CD8-positive, alpha-beta memory T cell (primary cell): ENCODE data around the gene CRB3. TPM values are rescaled to one million over a fixed set of nuclear protein-coding genes. Genes with fewer than 3 reads are reported as not detected.

Experiments
- CTCF ChIA-PET: fragments of 350-600 bp; sonication (Branson Sonifier 250); formaldehyde crosslinking; loops from one replicate; lab custom pipeline; 2021; ENCODE audit warnings: antibody characterized with exemption; lab: Charles Lee
- POLR2A ChIA-PET: fragments of 350-600 bp; sonication (Branson Sonifier 250); formaldehyde crosslinking; loops from one replicate; lab custom pipeline; 2021; ENCODE audit warnings: antibody characterized with exemption; lab: Charles Lee
- DNase-seq, 5 donors: peaks; one replicate each; pipeline versions ENCODE4 v3.0.0 to v3.0.0-alpha.2; 2020 to 2022; ENCODE audit warnings: mixed read lengths in 1 of 5
- H3K27ac ChIP-seq: one replicate; pipeline ENCODE4 v1.7.0; 2013; ENCODE audit warnings: low read depth, mild to moderate bottlenecking, low read length, moderate library complexity
- H3K27me3 ChIP-seq: 2 replicates; pipeline ENCODE4 v1.7.0; 2013; ENCODE audit warnings: low read length, mild to moderate bottlenecking; ENCODE audit not compliant: insufficient read depth, poor library complexity, severe bottlenecking
- H3K36me3 ChIP-seq: 2 replicates; pipeline ENCODE4 v1.7.0; 2013; ENCODE audit warnings: mild to moderate bottlenecking, low read length, moderate library complexity; ENCODE audit not compliant: insufficient read depth
- H3K4me1 ChIP-seq: 2 replicates; pipeline ENCODE4 v1.7.0; 2013; ENCODE audit warnings: mild to moderate bottlenecking, low read length, moderate library complexity; ENCODE audit not compliant: insufficient read depth
- H3K4me3 ChIP-seq: 2 replicates; pipeline ENCODE4 v1.7.0; 2013; ENCODE audit warnings: mild to moderate bottlenecking, low read length
- H3K9me3 ChIP-seq: 2 replicates; pipeline ENCODE4 v1.7.0; 2013; ENCODE audit warnings: mild to moderate bottlenecking, low read length
- H3K27ac Mint-ChIP-seq, 8 donors: one replicate each; pipeline ENCODE4 v1.8.0; 2020 to 2021; ENCODE audit warnings: mixed read lengths in 8 of 8, mild to moderate bottlenecking in 6 of 8, inconsistent platforms in 3 of 8, moderate library complexity in 3 of 8
- H3K27me3 Mint-ChIP-seq, 2 donors: one replicate each; pipeline ENCODE4 v1.8.0; 2020 to 2021; ENCODE audit warnings: mixed read lengths in 2 of 2, mild to moderate bottlenecking in 1 of 2, moderate library complexity in 1 of 2
- H3K36me3 Mint-ChIP-seq, 3 donors: one replicate each; pipeline ENCODE4 v1.8.0; 2020 to 2021; ENCODE audit warnings: mixed read lengths in 3 of 3, inconsistent platforms in 1 of 3, mild to moderate bottlenecking in 1 of 3
- H3K4me1 Mint-ChIP-seq, 3 donors: one replicate each; pipeline ENCODE4 v1.8.0; 2020 to 2021; ENCODE audit warnings: mixed read lengths in 3 of 3, inconsistent platforms in 1 of 3, mild to moderate bottlenecking in 1 of 3
- H3K4me3 Mint-ChIP-seq, 7 donors: one replicate each; pipeline ENCODE4 v1.8.0; 2020 to 2021; ENCODE audit warnings: mixed read lengths in 7 of 7, mild to moderate bottlenecking in 6 of 7, moderate library complexity in 4 of 7, inconsistent platforms in 2 of 7
- H3K9me3 Mint-ChIP-seq, 5 donors: one replicate each; pipeline ENCODE4 v1.8.0; 2020 to 2022; ENCODE audit warnings: mixed read lengths in 5 of 5, mild to moderate bottlenecking in 3 of 5, moderate library complexity in 2 of 5, inconsistent platforms in 1 of 5
- polyA plus RNA-seq: library from polyadenylated mRNA; unstranded; fragments of 300-500 nt; fragmentation: Illumina TruSeq; gene quantifications from one replicate; pipeline ENCODE4 v1.2.3, GENCODE V29; 2021
- total RNA-seq, 2 experiments: library from RNA; stranded (reverse); gene quantifications; one replicate each; pipeline ENCODE4 v1.2.3, GENCODE V29; 2021

Gene CRB3
- total and polyA plus RNA-seq, 3 experiments from 2014 or later, result 0.88 to 4.1 (median 1.8) TPM

- Histone ChIP-seq H3K9me3 (peaks cover 4% of the 10 kb centered on the region), H3K27ac (no peak overlapping the region), H3K4me1 (peaks cover 4% of the 10 kb centered on the region), H3K36me3 (peaks cover 13% of the 10 kb centered on the region), H3K27me3 (no peaks in the 10 kb centered on the region), H3K4me3 (no peak overlapping the region)
- DNase-seq, result no peak
- POLR2A ChIA-PET, result no interaction called here
- CTCF ChIA-PET, result no interaction called here
- Mint-ChIP-seq H3K4me3 (no peak overlapping the region), H3K36me3 (peaks cover 16 to 43% (median 38%) of the 10 kb centered on the region in 3 donors), H3K4me1 (peaks cover 6 to 12% (median 6%) of the 10 kb centered on the region in 3 donors), H3K27ac (no peak overlapping the region), H3K9me3 (peaks cover 4 to 12% (median 8%) of the 10 kb centered on the region in 5 donors), H3K27me3 (no peaks in the 10 kb centered on the region)
Measured at GRCh38 chr19:6453951-6454565, 10.0 kb upstream of the CRB3 start.

GRCh38 chr19:6455924-6456323 is 8.1 kb upstream of the CRB3 start:
- H3K27me3 ChIP-seq, result no peaks in the 10 kb centered on the region
- CTCF ChIA-PET, result interaction anchor here (0.9 kb wide), 1 partner anchor 35 kb away, joined by 3 read pairs; no protein-coding TSS in a partner anchor
- H3K4me3 ChIP-seq, result no peak overlapping the region
- Mint-ChIP-seq H3K9me3 (peaks cover 4 to 12% (median 8%) of the 10 kb centered on the region in 5 donors), H3K36me3 (peaks cover 17 to 46% (median 33%) of the 10 kb centered on the region in 3 donors), H3K4me1 (peaks cover 11 to 22% (median 16%) of the 10 kb centered on the region in 3 donors), H3K4me3 (peak overlapping the region in 1 of 7 donors; percentile 61), H3K27me3 (no peaks in the 10 kb centered on the region), H3K27ac (no peak overlapping the region)
- H3K36me3 ChIP-seq, result peaks cover 13% of the 10 kb centered on the region
- H3K27ac ChIP-seq, result no peak overlapping the region
- peaks cover 4% of the 10 kb centered on the region for H3K9me3 ChIP-seq
- no peak for DNase-seq
- H3K4me1 ChIP-seq, result peaks cover 4% of the 10 kb centered on the region
- POLR2A ChIA-PET, result no interaction called here

- H3K36me3 Mint-ChIP-seq, result peaks cover 15 to 33% (median 26%) of the 10 kb centered on the region in 3 donors
- no peak for DNase-seq
- H3K27ac Mint-ChIP-seq, result peak overlapping the region in 5 of 8 donors; percentile 48 to 80 (median 64)
- Histone ChIP-seq H3K9me3 (peaks cover 4% of the 10 kb centered on the region), H3K4me1 (peaks cover 4% of the 10 kb centered on the region), H3K27ac (peak overlapping the region; percentile 65), H3K4me3 (no peak overlapping the region), H3K27me3 (no peaks in the 10 kb centered on the region), H3K36me3 (peaks cover 13% of the 10 kb centered on the region)
- peaks cover 4 to 12% (median 8%) of the 10 kb centered on the region in 5 donors for H3K9me3 Mint-ChIP-seq
- peak overlapping the region; percentile 84 to 93 (median 91) for H3K4me3 Mint-ChIP-seq
- H3K27me3 Mint-ChIP-seq, result no peaks in the 10 kb centered on the region
- POLR2A ChIA-PET, result interaction anchor here (0.6 kb wide), 1 partner anchor 1204 kb away, joined by 4 read pairs; no protein-coding TSS in a partner anchor
- peaks cover 11 to 22% (median 21%) of the 10 kb centered on the region in 3 donors for H3K4me1 Mint-ChIP-seq
- CTCF ChIA-PET, result no interaction called here
Measured at GRCh38 chr19:6457958-6458694, 5.9 kb upstream of the CRB3 start.

- DNase-seq, result no peak
- Mint-ChIP-seq H3K9me3 (peaks cover 2 to 9% (median 5%) of the 10 kb centered on the region in 5 donors), H3K4me3 (peak overlapping the region; percentile 84 to 93 (median 91)), H3K4me1 (peaks cover 11 to 23% (median 21%) of the 10 kb centered on the region in 3 donors), H3K27me3 (no peaks in the 10 kb centered on the region), H3K36me3 (peaks cover 13 to 29% (median 20%) of the 10 kb centered on the region in 3 donors), H3K27ac (peak overlapping the region; percentile 48 to 80 (median 72))
- Histone ChIP-seq H3K27ac (peak overlapping the region; percentile 65), H3K27me3 (no peaks in the 10 kb centered on the region), H3K36me3 (peaks cover 11% of the 10 kb centered on the region), H3K4me1 (peaks cover 5% of the 10 kb centered on the region), H3K4me3 (peak overlapping the region; percentile 95), H3K9me3 (peaks cover under 1% of the 10 kb centered on the region)
- ChIA-PET POLR2A (interaction anchor here (0.6 to 1.3 kb wide), 2 partner anchors 24 to 1203 kb away, joined by 4 to 5 read pairs; no protein-coding TSS in a partner anchor), CTCF (interaction anchor here (1.2 to 1.4 kb wide), 2 partner anchors 173 to 404 kb away, joined by 3 read pairs; no protein-coding TSS in a partner anchor)
Measured at GRCh38 chr19:6458695-6459261, 5.3 kb upstream of the CRB3 start.

- H3K27me3 Mint-ChIP-seq, result no peaks in the 10 kb centered on the region
- H3K9me3 Mint-ChIP-seq, result peaks cover 2 to 9% (median 5%) of the 10 kb centered on the region in 5 donors
- peak within 1 kb of the TSS; percentile 82 to 97 (median 90) for H3K27ac Mint-ChIP-seq
- H3K4me1 Mint-ChIP-seq, result peaks cover 13 to 28% (median 21%) of the 10 kb centered on the region in 3 donors
- no peaks in the 10 kb centered on the region for H3K27me3 ChIP-seq
- H3K36me3 ChIP-seq, result peaks cover 4% of the 10 kb centered on the region
- ChIA-PET CTCF (interaction anchor here (1.2 to 1.4 kb wide), 2 partner anchors 172 to 404 kb away, joined by 3 read pairs; no protein-coding TSS in a partner anchor), POLR2A (interaction anchor here (1.1 to 1.3 kb wide), 2 partner anchors 23 to 34 kb away, joined by 5 read pairs; partner anchors contain the start of gene KHSRP)
- H3K27ac ChIP-seq, result peak within 1 kb of the TSS; percentile 65
- peaks cover 12% of the 10 kb centered on the region for H3K4me1 ChIP-seq
- DNase-seq, result peak; percentile 39 to 74 (median 57)
- no peaks in the 10 kb centered on the region for H3K9me3 ChIP-seq
- peak within 1 kb of the TSS; percentile 95 for H3K4me3 ChIP-seq
- peak within 1 kb of the TSS; percentile 92 to 98 (median 96) for H3K4me3 Mint-ChIP-seq
- peaks cover 13 to 22% (median 15%) of the 10 kb centered on the region in 3 donors for H3K36me3 Mint-ChIP-seq
Measured at GRCh38 chr19:6459262-6460098, 4.6 kb upstream of the CRB3 start, which contains the start of gene SLC25A23. Gene SLC25A23 (minus strand): TSS chr19:6459792. CDS start chr19:6459628, 164 bp downstream.

GRCh38 chr19:6460099-6460884 is 3.8 kb upstream of the CRB3 start:
- peaks cover 16% of the 10 kb centered on the region for H3K4me1 ChIP-seq
- H3K9me3 Mint-ChIP-seq, result peaks cover 0 to 2% (median 1%) of the 10 kb centered on the region in 5 donors
- peak overlapping the region; percentile 82 to 97 (median 90) for H3K27ac Mint-ChIP-seq
- H3K4me3 ChIP-seq, result peak overlapping the region; percentile 95
- peaks cover 19 to 35% (median 26%) of the 10 kb centered on the region in 3 donors for H3K4me1 Mint-ChIP-seq
- H3K27ac ChIP-seq, result peak overlapping the region; percentile 65
- peak overlapping the region; percentile 92 to 98 (median 96) for H3K4me3 Mint-ChIP-seq
- H3K27me3 ChIP-seq, result no peaks in the 10 kb centered on the region
- H3K9me3 ChIP-seq, result no peaks in the 10 kb centered on the region
- peaks cover 4 to 15% (median 9%) of the 10 kb centered on the region in 3 donors for H3K36me3 Mint-ChIP-seq
- DNase-seq, result peak; percentile 92 to 97 (median 96)
- ChIA-PET CTCF (interaction anchor here (0.7 to 1.4 kb wide), 4 partner anchors 11 to 503 kb away, joined by 3 read pairs; no protein-coding TSS in a partner anchor), POLR2A (interaction anchor here (0.7 to 1.3 kb wide), 5 partner anchors 21 to 553 kb away, joined by 5 to 9 read pairs (median 5); partner anchors contain the start of genes DENND1C and KHSRP)
- no peaks in the 10 kb centered on the region for H3K27me3 Mint-ChIP-seq
- no peaks in the 10 kb centered on the region for H3K36me3 ChIP-seq
